Measurements from ENCODE around the gene POLR3A.
"Not testable (repeated sequence)": the region's sequence is repeated elsewhere in the genome, so short reads cannot be mapped to it uniquely, and the experiment has no call there.

- TF ChIP-seq CTCF (conservative IDR thresholded peaks at IDR 0.05; ENCODE audit: low read depth, low read length); EZH2 (IDR thresholded peaks at IDR 0.05; ENCODE audit: low read length, unreplicated experiment): not testable (repeated sequence)
These were observed 40.7 kb upstream of the POLR3A start for GRCh38 chr10:78070064-78070463.

Measured in PC-3 (cell line).